Epithelial cell of prostate (primary cell): Measurements from ENCODE around the gene SMLR1.

ENCODE experiments used
- DNase-seq: peaks from one replicate; pipeline ENCODE4 v3.0.0-alpha.2; 2011; ENCODE audit warnings: low read depth, low spot score
- H3K27ac ChIP-seq: fragments of 450-650 bp; 2 replicates; pipeline ENCODE4 v1.5.1; 2017; ENCODE audit warnings: mild to moderate bottlenecking

SMLR1 gene

DNA sequence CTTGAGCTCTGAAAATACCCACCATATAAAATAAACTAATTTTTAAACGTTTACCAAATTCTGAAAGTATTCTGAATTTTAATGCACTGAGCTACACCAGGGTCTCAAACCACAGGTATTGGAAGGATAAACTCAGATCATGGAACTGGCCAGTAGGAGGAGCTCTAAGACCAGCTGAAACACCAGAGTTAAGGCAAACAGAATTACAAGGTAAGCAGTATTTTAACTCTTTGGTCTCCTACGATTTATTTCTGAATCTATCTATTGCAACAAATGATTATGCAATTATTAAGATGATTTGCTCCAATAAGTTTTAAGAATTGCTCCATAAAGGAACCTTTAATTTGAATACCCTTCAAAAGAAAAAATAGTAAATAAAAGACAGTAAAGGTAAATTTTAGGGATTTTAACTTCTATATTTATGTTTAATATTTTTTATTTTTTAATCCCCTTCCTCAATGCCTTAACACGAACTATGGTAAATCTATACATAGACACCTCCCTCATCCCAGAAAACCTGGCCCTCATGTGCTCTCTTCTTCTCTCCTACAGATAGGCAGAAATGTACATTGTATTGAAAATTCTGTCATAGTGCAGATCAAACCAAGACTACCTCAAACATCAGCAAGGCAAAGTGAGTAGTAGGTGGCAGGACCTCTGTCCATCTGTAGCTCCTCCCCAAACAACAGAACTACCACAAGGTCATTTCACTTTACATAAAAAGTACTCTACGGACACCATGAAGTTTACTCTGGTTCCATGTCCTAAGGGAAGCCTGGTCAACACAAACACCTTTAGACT is 58.4 kb downstream of the SMLR1 start:
- peak; percentile 6 for DNase-seq
- no peak overlapping the region for H3K27ac ChIP-seq
